ENCODE data around the gene SPATA6.

- TF ChIP-seq, protein P1, sequence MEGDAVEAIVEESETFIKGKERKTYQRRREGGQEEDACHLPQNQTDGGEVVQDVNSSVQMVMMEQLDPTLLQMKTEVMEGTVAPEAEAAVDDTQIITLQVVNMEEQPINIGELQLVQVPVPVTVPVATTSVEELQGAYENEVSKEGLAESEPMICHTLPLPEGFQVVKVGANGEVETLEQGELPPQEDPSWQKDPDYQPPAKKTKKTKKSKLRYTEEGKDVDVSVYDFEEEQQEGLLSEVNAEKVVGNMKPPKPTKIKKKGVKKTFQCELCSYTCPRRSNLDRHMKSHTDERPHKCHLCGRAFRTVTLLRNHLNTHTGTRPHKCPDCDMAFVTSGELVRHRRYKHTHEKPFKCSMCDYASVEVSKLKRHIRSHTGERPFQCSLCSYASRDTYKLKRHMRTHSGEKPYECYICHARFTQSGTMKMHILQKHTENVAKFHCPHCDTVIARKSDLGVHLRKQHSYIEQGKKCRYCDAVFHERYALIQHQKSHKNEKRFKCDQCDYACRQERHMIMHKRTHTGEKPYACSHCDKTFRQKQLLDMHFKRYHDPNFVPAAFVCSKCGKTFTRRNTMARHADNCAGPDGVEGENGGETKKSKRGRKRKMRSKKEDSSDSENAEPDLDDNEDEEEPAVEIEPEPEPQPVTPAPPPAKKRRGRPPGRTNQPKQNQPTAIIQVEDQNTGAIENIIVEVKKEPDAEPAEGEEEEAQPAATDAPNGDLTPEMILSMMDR (IDR thresholded peaks at IDR 0.05): no peak
- no peak for TF ChIP-seq POLR2AphosphoS5 (IDR thresholded peaks at IDR 0.05)
- no peak for TF ChIP-seq POLR2A (IDR thresholded peaks at IDR 0.05)
Measured at GRCh38 chr1:48466594-48466993, 5.4 kb downstream of the SPATA6 start.
